ENCODE results near the gene TMEM50B. TPM values are rescaled to one million over a fixed set of nuclear protein-coding genes. Genes with fewer than 3 reads are reported as not detected.

TMEM50B gene
- total and polyA plus RNA-seq, 2 of the 8 experiments (the other 6 are each of a cell fraction or from before 2014, with no cell fraction given), result 16.8 to 20.5 TPM

DNA sequence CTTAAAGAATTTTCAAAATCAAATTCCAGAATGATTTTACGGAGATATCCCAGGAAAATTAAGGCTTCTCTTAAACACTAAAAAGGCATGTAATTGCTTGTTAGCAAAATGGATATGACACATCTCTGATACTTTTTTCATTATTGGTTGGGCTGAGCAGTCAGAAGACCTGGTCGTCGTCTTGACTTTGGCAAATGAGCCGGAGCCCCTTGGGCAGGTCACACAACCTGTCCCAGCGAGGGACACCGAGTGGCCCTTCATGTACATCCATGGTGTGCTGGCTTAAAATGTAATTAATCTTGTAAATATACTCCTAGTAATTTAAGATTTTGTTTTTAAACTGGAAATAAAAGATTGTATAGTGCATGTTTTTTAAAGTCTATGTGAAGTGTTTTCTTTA, 42.6 kb downstream of the TMEM50B start:
- POLR2A ChIA-PET (ENCODE audit: partially characterized antibody), result interaction anchor here (0.6 to 1.2 kb wide), 5 partner anchors 10 to 204 kb away, joined by 3 to 5 read pairs (median 4); no protein-coding TSS in a partner anchor
- TF ChIP-seq TEAD4 (IDR thresholded peaks at IDR 0.05; ENCODE audit: low read depth, low read length) (no peak), GABPA (IDR thresholded peaks at IDR 0.05; ENCODE audit: borderline replicate concordance, insufficient read depth, low read length) (no peak), SIN3A (conservative IDR thresholded peaks at IDR 0.05 in 1 of 2, IDR thresholded peaks at IDR 0.05 in 1 of 2; ENCODE audit: low read depth in 1 of 2, low read length in 2 of 2) (no peak), TCF12 (IDR thresholded peaks at IDR 0.05; ENCODE audit: low read depth, low read length) (no peak), EZH2 (IDR thresholded peaks at IDR 0.05; ENCODE audit: low read depth, low read length, severe bottlenecking) (no peak), SP4 (IDR thresholded peaks at IDR 0.05; ENCODE audit: low read length) (no peak), RNF2 (IDR thresholded peaks at IDR 0.05; ENCODE audit: borderline replicate concordance, low read depth, low read length, missing control alignments, poor library complexity, severe bottlenecking) (no peak), FOSL1 (IDR thresholded peaks at IDR 0.05; ENCODE audit: insufficient read depth, low read depth, low read length) (no peak), MAX (IDR thresholded peaks at IDR 0.05) (no peak), TBP (IDR thresholded peaks at IDR 0.05; ENCODE audit: low read depth, low read length) (no peak), RFX5 (IDR thresholded peaks at IDR 0.05; ENCODE audit: borderline replicate concordance, low read depth, low read length) (no peak), CEBPB (IDR thresholded peaks at IDR 0.05; ENCODE audit: low read depth, low read length) (no peak), RXRA (IDR thresholded peaks at IDR 0.05; ENCODE audit: insufficient read depth, low read depth, low read length) (no peak), MAFK (IDR thresholded peaks at IDR 0.05; ENCODE audit: low read depth, low read length) (no peak)

More for the DNA sequence above, 42.6 kb downstream of the TMEM50B start:
- no peak for DNase-seq (ENCODE audit: low read depth in 1 of 2, low spot score in 2 of 2)
- H3K4me3 ChIP-seq (ENCODE audit: extremely low read depth in 1 of 4, insufficient read depth in 2 of 4, low read depth in 3 of 4, low read length in 4 of 4), result no peak overlapping the region
- no peak overlapping the region for H3K27ac ChIP-seq (ENCODE audit: low read depth, low read length)
- H3K27me3 ChIP-seq (replicated peaks in 1 of 4; ENCODE audit: control insufficient read depth in 3 of 4, extremely low read depth in 1 of 4, insufficient read depth in 3 of 4, low read length in 3 of 4), result no peaks in the 10 kb centered on the region
- H2BK120ac ChIP-seq (replicated peaks; ENCODE audit: low read depth, low read length), result no peak overlapping the region
- H3K9me3 ChIP-seq (ENCODE audit: insufficient read depth in 2 of 2, low read depth in 1 of 2, low read length in 1 of 2), result no peaks in the 10 kb centered on the region
- no peak overlapping the region for H2BK20ac ChIP-seq (ENCODE audit: low read length)
- H3K9ac ChIP-seq (replicated peaks in 1 of 4; ENCODE audit: extremely low read depth in 1 of 4, low read depth in 3 of 4, low read length in 3 of 4), result no peak overlapping the region
- CTCF ChIA-PET (ENCODE audit: partially characterized antibody), result interaction anchor here (0.9 to 1.1 kb wide), 2 partner anchors 33 to 90 kb away, joined by 4 read pairs; no protein-coding TSS in a partner anchor
- H2BK5ac ChIP-seq (ENCODE audit: low read depth, low read length), result no peak overlapping the region
- 91% methylated on average over 6 of the region's 6 CpGs; no CpG with 5 or more reads in 1 of the 2 experiments for WGBS, 2 experiments (ENCODE audit: extremely low coverage in 1 of 2, insufficient coverage in 1 of 2, insufficient read length in 1 of 2, insufficient replicate concordance in 2 of 2, low coverage in 1 of 2, low lambda C conversion rate in 2 of 2, missing lambda C conversion rate in 1 of 2)
- H4K5ac ChIP-seq (ENCODE audit: insufficient read length, low read depth, low read length), result no peak overlapping the region
- H3K4ac ChIP-seq (replicated peaks; ENCODE audit: insufficient read length, low read depth, low read length), result no peak overlapping the region
- H3K18ac ChIP-seq (ENCODE audit: extremely low read depth, low read length), result no peak overlapping the region
- H4K20me1 ChIP-seq (replicated peaks in 1 of 2; ENCODE audit: control insufficient read depth in 1 of 2, insufficient read depth in 2 of 2, low read length in 2 of 2), result no peaks in the 10 kb centered on the region
- no peak overlapping the region for H2BK12ac ChIP-seq (ENCODE audit: low read depth, low read length)
- H3K36me3 ChIP-seq (ENCODE audit: control insufficient read depth in 2 of 4, insufficient read depth in 4 of 4, low read length in 3 of 4), result peaks cover 5 to 39% (median 27%) of the 10 kb centered on the region in 4 experiments; a peak in 7 of 8 replicates
- no peak overlapping the region for H2BK15ac ChIP-seq (ENCODE audit: low read length)
- no peaks in the 10 kb centered on the region for H3K4me1 ChIP-seq (replicated peaks in 1 of 4; ENCODE audit: control insufficient read depth in 3 of 4, insufficient read depth in 4 of 4, low read length in 3 of 4)
- no peak overlapping the region for H2AK5ac ChIP-seq (ENCODE audit: low read depth, low read length)
- H3K23ac ChIP-seq (ENCODE audit: insufficient read length), result no peak overlapping the region
- no peak overlapping the region for H4K91ac ChIP-seq (replicated peaks; ENCODE audit: insufficient read length, low read length)
- H3K56ac ChIP-seq (replicated peaks; ENCODE audit: insufficient read length, low read depth, low read length), result no peak overlapping the region
- no peaks in the 10 kb centered on the region for H3K79me2 ChIP-seq (ENCODE audit: control insufficient read depth in 1 of 2, insufficient read depth in 2 of 2, low read length in 2 of 2)
- H3K79me1 ChIP-seq (ENCODE audit: low read depth, low read length), result no peaks in the 10 kb centered on the region
- no peak overlapping the region for H3K4me2 ChIP-seq (ENCODE audit: insufficient read depth in 1 of 2, low read depth in 2 of 2, low read length in 2 of 2)
- no peaks in the 10 kb centered on the region for H3K23me2 ChIP-seq (ENCODE audit: low read depth, low read length)
- H4K8ac ChIP-seq (ENCODE audit: extremely low read depth, insufficient read depth, low read length), result no peak overlapping the region
- no peak overlapping the region for H3K14ac ChIP-seq (ENCODE audit: insufficient read length)
- no peak for FAIRE-seq
- no peak overlapping the region for H2AFZ ChIP-seq (ENCODE audit: low read length)
